ENCODE data around the gene NR2E3.

- TF ChIP-seq CTCF (IDR thresholded peaks at IDR 0.05) (no peak), EZH2 (IDR thresholded peaks at IDR 0.05) (no peak)
Measured at GRCh38 chr15:71820127-71820526, 9.8 kb downstream of the NR2E3 start.

All from neural progenitor cell (in vitro differentiated cells).